DOHH2 (cell line): Measurements from ENCODE around the gene GFI1.

ENCODE experiments used
- H3F3A ChIP-seq: fragments of 200-600 bp; sonication (generic), shearing (Covaris generic); 2 replicates; pipeline ENCODE4 v1.6.0; 2016; ENCODE audit warnings: antibody characterized with exemption, mild to moderate bottlenecking; ENCODE audit not compliant: control insufficient read depth, insufficient read depth
- H3K27ac ChIP-seq: fragments of 200-600 bp; sonication (generic); 2 replicates; pipeline ENCODE4 v1.5.1; 2014; ENCODE audit warnings: low read depth, mild to moderate bottlenecking, low read length, moderate library complexity
- H3K27me3 ChIP-seq: fragments of 200-600 bp; sonication (generic); 2 replicates; pipeline ENCODE4 v1.6.1; 2014; ENCODE audit warnings: mild to moderate bottlenecking, low read length, mixed read lengths; ENCODE audit not compliant: control insufficient read depth
- H3K36me3 ChIP-seq: fragments of 200-600 bp; sonication (generic); 2 replicates; pipeline ENCODE4 v1.6.1; 2014; ENCODE audit warnings: mild to moderate bottlenecking, low read length, moderate library complexity, mixed read lengths; ENCODE audit not compliant: control insufficient read depth
- H3K4me1 ChIP-seq: fragments of 200-600 bp; sonication (generic); 2 replicates; pipeline ENCODE4 v1.6.1; 2014; ENCODE audit warnings: mild to moderate bottlenecking, low read length, mixed read lengths; ENCODE audit not compliant: control insufficient read depth
- H3K4me2 ChIP-seq: fragments of 200-600 bp; sonication (generic); 2 replicates; pipeline ENCODE4 v1.6.0; 2014; ENCODE audit warnings: mild to moderate bottlenecking, low read length, moderate library complexity
- H3K4me3 ChIP-seq: fragments of 200-600 bp; sonication (generic); 2 replicates; pipeline ENCODE4 v1.5.1; 2014; ENCODE audit warnings: mild to moderate bottlenecking, low read length, mixed read lengths
- H3K79me2 ChIP-seq: fragments of 200-600 bp; sonication (generic); 2 replicates; pipeline ENCODE4 v1.6.1; 2014; ENCODE audit warnings: mild to moderate bottlenecking, low read length, mixed read lengths; ENCODE audit not compliant: control insufficient read depth
- H3K9me2 ChIP-seq: fragments of 200-600 bp; sonication (generic); replicated peaks from 2 replicates; pipeline ENCODE4 v1.6.1; 2014; ENCODE audit warnings: mild to moderate bottlenecking, low read length, mixed read lengths; ENCODE audit not compliant: control insufficient read depth
- H3K9me3 ChIP-seq: fragments of 200-600 bp; sonication (generic); 2 replicates; pipeline ENCODE4 v1.6.1; 2014; ENCODE audit warnings: antibody characterized with exemption, low read length, mixed read lengths; ENCODE audit not compliant: control insufficient read depth, insufficient read depth
- H4K20me1 ChIP-seq: fragments of 200-600 bp; sonication (generic); 2 replicates; pipeline ENCODE4 v1.6.0; 2014; ENCODE audit warnings: low read depth, mild to moderate bottlenecking, antibody characterized with exemption, low read length, moderate library complexity; ENCODE audit not compliant: control insufficient read depth, insufficient read depth
- CTCF ChIP-seq: fragments of 200-600 bp; sonication (generic); IDR thresholded peaks from one replicate; pipeline ENCODE4 v1.5.1; 2014; ENCODE audit warnings: antibody characterized with exemption, mild to moderate bottlenecking, low read depth, low read length; ENCODE audit not compliant: poor library complexity, severe bottlenecking
- EZH2phosphoT487 ChIP-seq: fragments of 200-600 bp; sonication (generic); IDR thresholded peaks from 2 replicates; pipeline ENCODE4 v1.6.1; 2017; ENCODE audit warnings: borderline replicate concordance, mild to moderate bottlenecking, antibody characterized with exemption, low read length, moderate library complexity, mixed read lengths

Gene GFI1

GRCh38 chr1:92493139-92493538 lies 6.4 kb upstream of the GFI1 start:
- Histone ChIP-seq H3K79me2 (no peaks in the 10 kb centered on the region), H3K9me3 (no peaks in the 10 kb centered on the region), H3K4me2 (no peak overlapping the region), H3K4me1 (no peaks in the 10 kb centered on the region), H3F3A (no peaks in the 10 kb centered on the region), H3K27me3 (peaks cover 12% of the 10 kb centered on the region), H3K27ac (no peak overlapping the region), H4K20me1 (no peaks in the 10 kb centered on the region), H3K4me3 (no peak overlapping the region), H3K9me2 (no peaks in the 10 kb centered on the region), H3K36me3 (no peaks in the 10 kb centered on the region)
- TF ChIP-seq EZH2phosphoT487, result no peak
- no peak for TF ChIP-seq CTCF

DNA sequence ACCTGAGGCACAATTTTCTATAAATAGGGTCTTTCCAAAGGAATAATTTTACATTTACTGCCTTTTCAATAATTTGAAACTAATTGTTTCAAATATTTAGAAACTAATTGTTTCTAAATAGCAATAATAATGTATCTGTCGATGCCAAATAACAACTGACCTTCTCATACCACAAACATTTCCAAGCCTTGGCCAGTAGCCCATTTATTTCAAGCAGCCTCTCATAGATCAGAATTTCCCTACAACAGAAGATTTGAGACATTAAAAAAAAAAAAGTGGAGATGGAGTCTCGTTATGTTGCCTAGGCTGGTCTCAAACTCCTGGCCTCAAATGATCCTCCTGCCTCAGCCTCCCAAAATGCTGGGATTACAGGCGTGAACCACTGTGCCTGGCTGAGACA lies 2.1 kb upstream of the GFI1 start:
- Histone ChIP-seq H3K4me1 (peaks cover 25% of the 10 kb centered on the region), H3K27me3 (peaks cover 49% of the 10 kb centered on the region), H3K9me3 (no peaks in the 10 kb centered on the region), H3K36me3 (no peaks in the 10 kb centered on the region), H4K20me1 (no peaks in the 10 kb centered on the region), H3K27ac (no peak overlapping the region), H3K79me2 (no peaks in the 10 kb centered on the region), H3K4me2 (no peak overlapping the region), H3K4me3 (no peak overlapping the region), H3F3A (0 out of 2 replicates have a peak, but pooled peaks cover 9% of the 10 kb centered on the region), H3K9me2 (no peaks in the 10 kb centered on the region)
- TF ChIP-seq CTCF, result no peak
- no peak for TF ChIP-seq EZH2phosphoT487

GRCh38 chr1:92488416-92488815 lies 1.7 kb upstream of the GFI1 start:
- H3K4me2 ChIP-seq, result no peak overlapping the region
- H3K27me3 ChIP-seq, result peaks cover 53% of the 10 kb centered on the region
- H3K9me3 ChIP-seq, result no peaks in the 10 kb centered on the region
- no peaks in the 10 kb centered on the region for H3K9me2 ChIP-seq
- no peak overlapping the region for H3K27ac ChIP-seq
- TF ChIP-seq EZH2phosphoT487 (no peak), CTCF (no peak)
- H3K79me2 ChIP-seq, result no peaks in the 10 kb centered on the region
- no peaks in the 10 kb centered on the region for H3K36me3 ChIP-seq
- no peak overlapping the region for H3K4me3 ChIP-seq
- 0 out of 2 replicates have a peak, but pooled peaks cover 9% of the 10 kb centered on the region for H3F3A ChIP-seq
- no peaks in the 10 kb centered on the region for H4K20me1 ChIP-seq
- peaks cover 29% of the 10 kb centered on the region for H3K4me1 ChIP-seq
